Brain microvascular endothelial cell (primary cell): Measurements from ENCODE around the gene MIF4GD.

ENCODE experiments used
- DNase-seq: peaks from one replicate; pipeline ENCODE4 v3.0.0-alpha.2; 2020
- H3K27ac ChIP-seq: fragments of 250-450 bp; sonication (Bioruptor Pico); 2 replicates; pipeline ENCODE4 v1.5.1; 2020; ENCODE audit warnings: mild to moderate bottlenecking, moderate library complexity
- H3K27me3 ChIP-seq: fragments of 250-450 bp; sonication (Bioruptor Pico); replicated peaks from 2 replicates; pipeline ENCODE4 v1.5.1; 2020; ENCODE audit warnings: mild to moderate bottlenecking
- H3K36me3 ChIP-seq: fragments of 250-450 bp; sonication (Bioruptor Pico); replicated peaks from 2 replicates; pipeline ENCODE4 v1.5.1; 2020; ENCODE audit warnings: mild to moderate bottlenecking
- H3K4me3 ChIP-seq: 2 replicates; pipeline ENCODE4 v1.5.1; 2011; ENCODE audit warnings: low read depth, mild to moderate bottlenecking, control low read depth, low read length, moderate library complexity
- in situ Hi-C: cut with HindIII; loops from 2 replicates; pipeline ENCODE4 v1.10.0; 2017; ENCODE audit warnings: low sequenced_read_pairs, low pct_ligation_motif_present
- TF ChIP-seq, protein P1 (sequence below): IDR thresholded peaks from 2 replicates; pipeline ENCODE4 v1.5.1; 2011; ENCODE audit warnings: low read depth, mild to moderate bottlenecking, moderate library complexity, low read length, control low read depth, inconsistent platforms; ENCODE audit errors: missing control alignments

MIF4GD gene

DNA sequence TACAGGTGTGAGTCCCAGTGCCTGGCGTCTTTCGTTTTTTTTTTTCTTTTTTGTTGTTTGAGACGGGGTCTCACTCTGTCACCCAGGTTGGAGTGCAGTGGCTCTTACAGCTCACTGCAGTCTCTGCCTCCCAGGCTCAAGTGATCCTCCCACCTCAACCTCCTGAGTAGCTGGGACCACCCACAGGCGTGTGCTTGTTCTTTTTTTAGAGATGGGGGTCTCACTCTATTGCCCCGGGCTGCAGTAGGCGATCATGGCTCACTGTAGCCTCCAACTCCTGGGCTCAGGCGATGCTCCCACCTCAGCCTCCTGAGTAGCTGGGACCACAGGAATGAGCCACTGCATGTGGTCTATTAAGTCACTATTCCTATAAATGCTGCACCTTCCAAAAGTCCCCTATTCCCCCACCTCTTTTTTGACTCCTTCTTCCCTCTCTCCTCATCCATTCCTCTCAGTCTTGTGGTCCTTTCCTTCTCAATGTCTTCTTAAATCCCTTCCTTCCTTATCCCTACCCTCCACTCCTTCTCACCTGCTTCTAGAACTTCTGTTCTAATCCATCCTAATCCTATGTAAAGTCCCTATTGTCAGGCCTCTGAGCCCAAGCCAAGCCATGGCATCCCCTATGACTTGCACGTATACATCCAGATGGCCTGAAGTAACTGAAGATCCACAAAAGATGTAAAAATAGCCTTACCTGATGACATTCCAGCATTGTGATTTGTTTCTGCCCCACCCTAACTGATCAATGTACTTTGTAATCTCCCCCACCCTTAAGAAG lies 18.8 kb downstream of the MIF4GD start:
- Histone ChIP-seq H3K4me3 (no peak overlapping the region), H3K27me3 (no peaks in the 10 kb centered on the region), H3K27ac (no peak overlapping the region), H3K36me3 (no peaks in the 10 kb centered on the region)
- TF ChIP-seq, protein P1, sequence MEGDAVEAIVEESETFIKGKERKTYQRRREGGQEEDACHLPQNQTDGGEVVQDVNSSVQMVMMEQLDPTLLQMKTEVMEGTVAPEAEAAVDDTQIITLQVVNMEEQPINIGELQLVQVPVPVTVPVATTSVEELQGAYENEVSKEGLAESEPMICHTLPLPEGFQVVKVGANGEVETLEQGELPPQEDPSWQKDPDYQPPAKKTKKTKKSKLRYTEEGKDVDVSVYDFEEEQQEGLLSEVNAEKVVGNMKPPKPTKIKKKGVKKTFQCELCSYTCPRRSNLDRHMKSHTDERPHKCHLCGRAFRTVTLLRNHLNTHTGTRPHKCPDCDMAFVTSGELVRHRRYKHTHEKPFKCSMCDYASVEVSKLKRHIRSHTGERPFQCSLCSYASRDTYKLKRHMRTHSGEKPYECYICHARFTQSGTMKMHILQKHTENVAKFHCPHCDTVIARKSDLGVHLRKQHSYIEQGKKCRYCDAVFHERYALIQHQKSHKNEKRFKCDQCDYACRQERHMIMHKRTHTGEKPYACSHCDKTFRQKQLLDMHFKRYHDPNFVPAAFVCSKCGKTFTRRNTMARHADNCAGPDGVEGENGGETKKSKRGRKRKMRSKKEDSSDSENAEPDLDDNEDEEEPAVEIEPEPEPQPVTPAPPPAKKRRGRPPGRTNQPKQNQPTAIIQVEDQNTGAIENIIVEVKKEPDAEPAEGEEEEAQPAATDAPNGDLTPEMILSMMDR = no peak
- DNase-seq = no peak
- in situ Hi-C loops = no loop called here

DNA sequence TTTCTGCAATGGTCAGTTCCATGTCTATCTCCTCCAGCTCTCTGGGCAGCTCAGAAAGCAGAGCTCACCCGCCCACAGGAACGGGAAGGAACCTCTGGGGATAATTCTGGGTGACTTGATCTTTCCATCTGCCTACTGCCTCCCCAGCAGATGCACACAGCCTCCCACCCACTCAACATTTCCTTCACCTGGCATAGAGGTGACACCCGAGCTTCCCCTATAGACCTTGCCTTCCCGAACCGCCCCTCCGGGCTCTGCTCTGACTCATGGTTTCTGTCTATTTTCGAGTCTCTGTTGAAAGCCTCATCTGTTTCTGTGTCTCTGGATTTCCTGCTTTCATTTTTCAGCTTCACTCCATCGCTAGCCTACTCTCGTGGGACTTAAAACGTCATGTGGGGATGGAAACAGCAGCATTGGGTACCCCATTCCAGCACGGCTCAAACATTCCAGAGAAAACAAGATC lies 21.0 kb downstream of the MIF4GD start:
- peak overlapping the region; percentile 32 for H3K27ac ChIP-seq
- in situ Hi-C loops = no loop called here

DNA sequence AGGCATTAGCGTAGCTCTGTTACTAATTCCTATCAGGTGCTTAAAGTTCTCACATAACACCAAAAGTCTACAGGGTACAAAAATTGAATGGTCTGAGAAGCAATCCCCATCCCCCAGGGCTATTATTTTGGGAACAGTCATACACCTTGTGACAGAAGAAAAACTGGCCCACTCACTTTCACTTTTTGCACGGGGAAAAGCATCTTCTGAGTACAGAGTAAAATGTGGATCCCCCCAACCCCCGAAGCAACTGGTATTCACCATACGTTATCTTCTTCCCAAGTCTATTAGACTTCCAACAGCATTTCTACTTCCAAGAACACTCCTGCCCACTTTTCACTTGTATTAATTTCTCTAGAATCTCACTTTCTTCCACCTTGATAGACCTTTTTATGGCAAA lies 21.5 kb downstream of the MIF4GD start:
- TF ChIP-seq, protein P1 = no peak
- H3K36me3 ChIP-seq = peaks cover 13% of the 10 kb centered on the region
- H3K27me3 ChIP-seq = no peaks in the 10 kb centered on the region
- H3K4me3 ChIP-seq = no peak overlapping the region
- no peak for DNase-seq
- H3K27ac ChIP-seq = peak overlapping the region; percentile 32
- in situ Hi-C loops = no loop called here

More for the DNA sequence above, 21.0 kb downstream of the MIF4GD start:
- TF ChIP-seq, protein P1 = no peak
- Histone ChIP-seq H3K4me3 (peak overlapping the region; percentile 17), H3K27me3 (no peaks in the 10 kb centered on the region), H3K36me3 (peaks cover 10% of the 10 kb centered on the region)
- DNase-seq = peak; percentile 71

DNA sequence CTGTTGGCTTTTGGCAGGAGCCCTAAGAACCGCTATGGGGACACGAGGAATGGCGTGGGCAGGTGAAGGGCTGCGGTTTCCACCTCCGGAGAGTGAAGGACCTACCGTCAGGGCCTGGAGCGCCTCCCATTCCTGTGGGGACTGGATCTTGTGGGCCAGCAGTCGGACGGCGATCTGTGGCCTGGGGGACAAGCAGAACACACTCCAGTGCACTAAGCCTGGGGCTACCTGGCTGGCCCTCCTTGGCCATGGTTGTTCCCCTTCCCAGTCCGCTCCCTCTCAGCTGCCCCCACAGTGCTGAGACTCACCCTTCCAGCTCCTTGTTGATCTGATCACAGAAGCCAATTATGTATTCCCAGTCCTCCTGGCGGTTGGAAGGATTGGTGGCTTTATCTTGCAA lies 24.6 kb downstream of the MIF4GD start:
- in situ Hi-C loops = no loop called here
- H3K27ac ChIP-seq = no peak overlapping the region
- no peak overlapping the region for H3K4me3 ChIP-seq
- H3K36me3 ChIP-seq = peaks cover 34% of the 10 kb centered on the region
- DNase-seq = no peak
- TF ChIP-seq, protein P1 = no peak
- no peaks in the 10 kb centered on the region for H3K27me3 ChIP-seq

DNA sequence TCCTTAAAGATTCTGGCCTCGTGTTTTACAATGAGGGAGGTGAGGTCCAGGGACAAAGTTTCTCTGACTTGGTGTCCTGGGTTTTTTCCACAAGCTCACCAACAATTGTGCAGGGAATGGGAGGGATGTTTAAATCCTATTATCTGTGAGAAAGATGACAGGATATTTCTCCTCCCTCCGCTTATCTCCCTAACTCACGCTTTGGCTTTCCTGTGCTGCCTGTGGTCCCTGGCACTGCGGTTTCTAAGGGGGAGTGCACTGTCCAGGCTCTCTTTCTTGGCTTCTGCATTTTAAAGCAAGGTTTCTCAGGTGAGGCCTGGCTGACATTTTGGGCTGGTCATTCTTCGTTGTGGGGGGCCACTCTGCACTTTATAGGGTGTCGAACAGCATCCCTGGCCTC lies 26.0 kb downstream of the MIF4GD start:
- Histone ChIP-seq H3K27ac (no peak overlapping the region), H3K4me3 (no peak overlapping the region), H3K27me3 (no peaks in the 10 kb centered on the region), H3K36me3 (peaks cover 45% of the 10 kb centered on the region)
- TF ChIP-seq, protein P1 = no peak
- DNase-seq = no peak
- in situ Hi-C loops = no loop called here
